ENCODE measurements around the gene GPR157. TPM values are rescaled to one million over a fixed set of nuclear protein-coding genes. Genes with fewer than 3 reads are reported as not detected.

Gene GPR157
- total and polyA plus RNA-seq, 10 of the 15 experiments (the other 5 are each of a cell fraction or from before 2014, with no cell fraction given): 0.66 to 15.9 (median 3.1) TPM

GRCh38 chr1:9152535-9152934 lies 23.6 kb upstream of the GPR157 start:
- ATAC-seq: no peak
- no peak overlapping the region for H3K4me2 ChIP-seq (ENCODE audit: control insufficient read depth, insufficient read depth)
- ChIA-PET SMC1A (ENCODE audit: uncharacterized antibody, unreplicated experiment) (no interaction called here), CTCF (no interaction called here), RAD21 (ENCODE audit: unreplicated experiment) (no interaction called here), POLR2A (no interaction called here)
- H3K79me2 ChIP-seq (ENCODE audit: control insufficient read depth, insufficient read depth, low read length): peaks cover 16% of the 10 kb centered on the region
- H3K36me3 ChIP-seq (ENCODE audit: control insufficient read depth in 2 of 2, insufficient read depth in 2 of 2, low read length in 1 of 2): peaks cover 12 to 27% of the 10 kb centered on the region in 2 experiments
- intact Hi-C loops (cut with micrococcal nuclease; ENCODE audit: unreplicated experiment) (no loop called here), in situ Hi-C loops (cut with MboI) (no loop called here)
- no peak overlapping the region for H2AFZ ChIP-seq (ENCODE audit: control insufficient read depth, low read depth, low read length)
- no peak for DNase-seq (ENCODE audit: low read depth, low spot score)
- no peak overlapping the region for H3K27ac ChIP-seq (ENCODE audit: control insufficient read depth, insufficient read depth)
- no peak for FAIRE-seq
- TF ChIP-seq LARP7 (IDR thresholded peaks at IDR 0.05) (no peak), ZNF384 (IDR thresholded peaks at IDR 0.05; ENCODE audit: borderline replicate concordance, low read depth, low read length) (no peak), MTA3 (IDR thresholded peaks at IDR 0.05; ENCODE audit: borderline replicate concordance, low read length) (no peak), ZNF217 (IDR thresholded peaks at IDR 0.05) (no peak), RELA (IDR thresholded peaks at IDR 0.05; ENCODE audit: borderline replicate concordance, partially characterized antibody) (no peak), POLR2AphosphoS5 (IDR thresholded peaks at IDR 0.05; ENCODE audit: low read length) (no peak), NBN (IDR thresholded peaks at IDR 0.05) (no peak), NFIC (IDR thresholded peaks at IDR 0.05; ENCODE audit: low read depth, low read length) (no peak), RCOR1 (conservative IDR thresholded peaks at IDR 0.05; ENCODE audit: low read depth, low read length) (no peak)
- no peak overlapping the region for H3K9ac ChIP-seq (ENCODE audit: control insufficient read depth, insufficient read depth, low read length)
- H4K20me1 ChIP-seq (ENCODE audit: control insufficient read depth, insufficient read depth): peaks cover 2% of the 10 kb centered on the region
- no peaks in the 10 kb centered on the region for H3K27me3 ChIP-seq (replicated peaks in 1 of 2; ENCODE audit: control insufficient read depth in 2 of 2, insufficient read depth in 2 of 2, low read length in 1 of 2)
- no peaks in the 10 kb centered on the region for H3K4me1 ChIP-seq (ENCODE audit: control insufficient read depth, insufficient read depth, low read length)
- H3K9me3 ChIP-seq (replicated peaks; ENCODE audit: control insufficient read depth, insufficient read depth, low read length): no peaks in the 10 kb centered on the region
- no TSS peak for BruUV-seq (replicated peaks)
- 84% methylated on average over 10 of the region's 10 CpGs for WGBS (ENCODE audit: insufficient coverage, insufficient replicate concordance, low lambda C conversion rate, missing lambda C conversion rate)
- no peak overlapping the region for H3K4me3 ChIP-seq

DNA sequence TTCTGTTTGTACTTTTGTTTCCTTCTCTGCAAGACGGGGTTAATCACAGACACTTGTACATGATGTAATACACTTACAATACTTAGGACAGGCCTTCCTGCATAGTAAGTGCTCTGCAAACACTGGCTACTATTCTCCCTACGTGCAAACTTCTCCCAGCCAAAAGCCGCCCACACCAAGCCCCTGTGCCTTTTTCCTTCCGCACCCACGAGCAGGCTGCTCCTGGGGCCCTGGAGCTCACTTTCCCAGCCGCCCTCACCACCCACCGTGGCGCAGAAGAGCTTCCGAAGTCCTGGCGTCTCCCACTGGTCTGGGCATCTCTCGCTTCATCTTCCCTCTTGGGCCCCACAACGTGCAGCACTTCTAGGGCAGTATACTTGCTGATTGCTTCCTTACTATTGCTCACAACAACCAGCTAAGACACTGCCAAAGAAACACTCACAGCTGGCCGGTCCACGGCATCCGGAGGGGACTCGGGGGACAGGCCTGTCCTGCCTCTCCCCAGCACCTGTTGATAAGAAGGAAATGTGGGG lies 22.5 kb upstream of the GPR157 start:
- no peaks in the 10 kb centered on the region for H3K4me1 ChIP-seq (ENCODE audit: control insufficient read depth, insufficient read depth, low read length)
- TF ChIP-seq ZNF384 (IDR thresholded peaks at IDR 0.05; ENCODE audit: borderline replicate concordance, low read depth, low read length): no peak
- peaks cover 10% of the 10 kb centered on the region for H3K79me2 ChIP-seq (ENCODE audit: control insufficient read depth, insufficient read depth, low read length)
- 85% methylated on average over 16 of the region's 16 CpGs for WGBS (ENCODE audit: insufficient coverage, insufficient replicate concordance, low lambda C conversion rate, missing lambda C conversion rate)
- intact Hi-C loops (cut with micrococcal nuclease; ENCODE audit: unreplicated experiment) (no loop called here), in situ Hi-C loops (cut with MboI) (no loop called here)
- SMC1A ChIA-PET (ENCODE audit: uncharacterized antibody, unreplicated experiment): no interaction called here
- no TSS peak for BruUV-seq (replicated peaks)
- DNase-seq (ENCODE audit: low read depth, low spot score) (no peak), FAIRE-seq (no peak), ATAC-seq (no peak)
- H3K9ac ChIP-seq (ENCODE audit: control insufficient read depth, insufficient read depth, low read length): no peak overlapping the region
- no peaks in the 10 kb centered on the region for H3K9me3 ChIP-seq (replicated peaks; ENCODE audit: control insufficient read depth, insufficient read depth, low read length)
- RAD21 ChIA-PET (ENCODE audit: unreplicated experiment): no interaction called here
- H3K4me2 ChIP-seq (ENCODE audit: control insufficient read depth, insufficient read depth): no peak overlapping the region
- CTCF ChIA-PET: interaction anchor here (1.2 to 1.4 kb wide), 2 partner anchors 10 to 45 kb away, joined by 3 read pairs; no protein-coding TSS in a partner anchor
- H2AFZ ChIP-seq (ENCODE audit: control insufficient read depth, low read depth, low read length): no peak overlapping the region
- H3K27me3 ChIP-seq (replicated peaks in 1 of 2; ENCODE audit: control insufficient read depth in 2 of 2, insufficient read depth in 2 of 2, low read length in 1 of 2): no peaks in the 10 kb centered on the region
- no peak overlapping the region for H3K4me3 ChIP-seq
- peaks cover 12 to 18% of the 10 kb centered on the region in 2 experiments for H3K36me3 ChIP-seq (ENCODE audit: control insufficient read depth in 2 of 2, insufficient read depth in 2 of 2, low read length in 1 of 2)
- H4K20me1 ChIP-seq (ENCODE audit: control insufficient read depth, insufficient read depth): peaks cover 2% of the 10 kb centered on the region
- POLR2A ChIA-PET: no interaction called here
- H3K27ac ChIP-seq (ENCODE audit: control insufficient read depth, insufficient read depth): no peak overlapping the region
